MV-4-11 (cell line): ENCODE measurements around the gene RNF19B.

Experiments
- DNase-seq: peaks from one replicate; lab custom pipeline; 2025; lab: John Stamatoyannopoulos, UW

Gene RNF19B

DNA sequence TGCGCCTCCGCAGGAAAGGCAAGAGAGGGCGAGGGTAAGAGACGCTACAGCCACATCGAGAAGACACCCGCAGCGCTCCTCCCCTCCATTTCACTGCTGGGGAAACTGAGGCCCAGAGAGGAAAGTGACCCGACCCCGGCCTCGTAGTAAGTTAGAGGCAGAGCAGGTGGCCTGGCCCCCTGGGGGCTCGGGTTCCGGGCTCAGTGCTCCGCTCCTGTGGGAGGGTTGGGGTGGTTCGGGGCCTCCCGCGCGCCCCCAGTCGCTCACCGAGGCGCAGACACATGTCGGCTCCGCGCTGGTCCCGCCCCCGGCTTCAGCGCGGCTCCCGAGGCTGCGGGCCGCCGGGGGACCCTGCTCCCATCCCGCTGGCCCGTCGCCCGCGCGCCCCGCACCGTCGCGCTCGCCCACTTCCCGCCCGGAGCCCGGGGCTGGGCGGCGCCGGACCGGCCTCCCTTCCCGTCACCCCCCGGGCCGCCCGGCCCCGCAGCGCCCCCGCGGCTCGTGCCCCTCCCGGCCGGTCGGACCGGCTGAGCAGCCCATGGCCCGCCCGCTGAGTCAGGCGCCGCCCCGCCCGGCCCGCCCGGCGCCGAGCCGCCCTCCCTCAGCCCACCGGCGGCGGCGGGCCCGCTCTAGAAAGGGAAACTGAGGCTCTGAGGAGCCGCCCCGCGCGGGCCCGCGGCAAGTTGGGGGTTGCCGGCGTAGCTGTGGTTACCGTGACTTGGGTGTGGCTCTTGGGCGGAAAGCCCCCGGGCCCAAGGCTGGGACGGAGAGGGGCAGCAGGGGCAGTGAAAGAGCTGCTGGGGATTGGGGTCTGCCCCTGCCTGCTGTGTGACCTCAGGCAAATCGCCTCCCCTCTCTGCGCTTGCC, 63.4 kb downstream of the RNF19B start, which contains the start of gene TMEM54:
Gene TMEM54, minus strand, starts transcription at position 434 of the 867 bp plus-strand sequence. Its CDS starts 151 bp downstream, at position 283.
- no peak for DNase-seq

GRCh38 chr1:32900371-32900955, 64.1 kb downstream of the RNF19B start:
- DNase-seq = no peak

GRCh38 chr1:32899586-32900296, 64.9 kb downstream of the RNF19B start:
- DNase-seq = no peak

DNA sequence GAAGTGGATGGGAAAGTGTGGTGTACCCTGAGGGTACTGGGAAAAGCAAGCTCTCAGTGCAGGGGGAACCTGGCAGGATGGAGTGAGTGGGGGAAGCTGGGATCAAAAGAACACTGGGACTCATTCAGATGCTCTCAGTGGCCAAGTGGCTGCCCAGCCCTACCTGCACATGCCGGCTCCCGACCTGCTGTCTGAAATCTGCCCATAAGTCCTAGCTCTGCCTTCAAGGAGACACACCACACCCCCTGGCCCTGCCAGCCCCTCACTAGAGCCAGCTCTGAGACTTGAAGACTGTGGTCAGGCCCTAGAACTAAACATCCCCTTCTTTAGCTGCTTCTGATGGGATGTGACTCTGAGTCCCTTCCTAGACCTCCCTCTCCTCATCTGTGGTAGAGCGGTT, 65.7 kb downstream of the RNF19B start:
- DNase-seq = no peak

DNA sequence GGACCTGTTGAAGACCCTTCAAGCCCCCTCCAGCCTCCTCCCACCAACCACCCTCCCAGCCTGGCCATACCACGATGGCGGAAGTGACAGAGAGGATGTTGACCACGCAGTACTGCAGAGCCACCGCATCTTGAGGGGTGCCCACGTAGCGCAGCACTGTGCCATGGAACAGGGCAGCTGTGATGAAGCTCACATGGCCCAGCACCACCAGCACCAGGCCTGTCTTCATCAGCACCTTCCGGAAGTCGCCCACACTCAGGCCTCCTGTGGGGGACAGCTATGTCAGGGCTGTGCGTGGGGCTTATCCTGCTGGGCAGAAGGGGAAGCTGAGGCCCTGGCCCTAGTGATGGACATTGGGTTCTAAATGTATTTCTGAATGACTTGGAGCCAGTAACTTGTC, 66.6 kb downstream of the RNF19B start:
- DNase-seq = no peak

- no peak for DNase-seq
These were observed 67.2 kb downstream of the RNF19B start for GRCh38 chr1:32897082-32898049.

- no peak for DNase-seq
These were observed 68.2 kb downstream of the RNF19B start for GRCh38 chr1:32896451-32896850.

GRCh38 chr1:32895325-32896215, 69.0 kb downstream of the RNF19B start:
- DNase-seq = no peak

GRCh38 chr1:32894681-32895080, 69.9 kb downstream of the RNF19B start:
- no peak for DNase-seq

- DNase-seq = no peak
These were observed 70.5 kb downstream of the RNF19B start for GRCh38 chr1:32894019-32894600.

DNA sequence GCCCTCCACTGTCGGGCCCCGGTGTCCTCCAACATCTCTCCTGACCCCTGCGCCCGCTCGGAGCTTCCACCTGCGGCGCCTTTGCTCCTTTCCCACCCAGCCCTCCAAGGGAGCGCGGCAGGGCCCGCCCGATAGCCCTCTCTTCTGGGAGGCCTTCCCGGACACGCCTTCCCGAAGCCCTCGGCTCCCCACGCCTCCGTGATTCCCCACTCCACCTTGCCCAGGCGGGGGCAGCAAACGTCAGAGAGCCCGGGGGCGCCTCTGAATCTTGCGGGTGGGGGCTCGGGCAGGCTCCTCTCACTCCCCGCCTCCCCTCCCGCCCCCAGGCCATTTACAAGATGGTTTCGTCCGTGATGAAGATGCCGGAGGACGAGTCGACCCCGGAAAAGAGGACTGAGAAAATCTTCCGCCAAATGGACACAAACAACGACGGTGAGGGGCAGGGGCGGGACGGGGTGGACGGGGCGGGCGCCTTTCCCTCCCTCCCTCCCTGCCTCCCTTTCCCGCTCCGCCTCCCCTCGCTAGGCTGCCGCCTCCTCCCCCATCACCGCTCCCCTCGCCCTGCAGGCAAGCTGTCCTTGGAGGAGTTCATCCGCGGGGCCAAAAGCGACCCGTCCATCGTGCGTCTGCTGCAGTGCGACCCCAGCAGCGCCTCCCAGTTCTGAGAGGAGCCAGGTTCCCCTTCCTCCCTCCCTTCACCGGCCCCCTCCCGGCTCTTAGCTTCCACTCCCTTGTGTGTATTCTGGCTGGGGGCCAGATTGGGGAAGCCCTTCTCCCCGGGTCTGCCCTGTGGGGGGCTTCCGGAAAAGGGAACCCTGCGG, 71.2 kb downstream of the RNF19B start:
- no peak for DNase-seq

- no peak for DNase-seq
These were observed 72.0 kb downstream of the RNF19B start for GRCh38 chr1:32892368-32893197.

DNA sequence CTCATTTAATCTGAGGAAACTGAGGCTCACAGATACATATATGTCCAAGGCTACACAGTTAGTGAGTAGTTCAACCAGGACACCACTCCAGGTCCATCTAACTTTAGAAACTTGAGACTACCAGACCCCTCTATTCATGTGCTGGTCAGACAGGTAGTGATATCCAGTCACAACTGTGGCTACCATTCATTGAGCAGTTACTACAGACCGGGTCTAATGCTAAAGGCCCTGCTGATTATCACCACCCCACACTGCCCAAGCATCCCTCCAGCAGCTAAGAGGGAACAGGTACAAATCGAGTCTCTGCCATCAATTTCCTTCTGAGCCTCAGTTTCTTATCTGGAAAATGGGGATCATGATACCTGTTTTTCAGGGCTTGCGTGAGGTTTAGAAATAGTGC, 73.0 kb downstream of the RNF19B start:
- DNase-seq = no peak

- no peak for DNase-seq
These were observed 73.4 kb downstream of the RNF19B start for GRCh38 chr1:32891241-32891570.

DNA sequence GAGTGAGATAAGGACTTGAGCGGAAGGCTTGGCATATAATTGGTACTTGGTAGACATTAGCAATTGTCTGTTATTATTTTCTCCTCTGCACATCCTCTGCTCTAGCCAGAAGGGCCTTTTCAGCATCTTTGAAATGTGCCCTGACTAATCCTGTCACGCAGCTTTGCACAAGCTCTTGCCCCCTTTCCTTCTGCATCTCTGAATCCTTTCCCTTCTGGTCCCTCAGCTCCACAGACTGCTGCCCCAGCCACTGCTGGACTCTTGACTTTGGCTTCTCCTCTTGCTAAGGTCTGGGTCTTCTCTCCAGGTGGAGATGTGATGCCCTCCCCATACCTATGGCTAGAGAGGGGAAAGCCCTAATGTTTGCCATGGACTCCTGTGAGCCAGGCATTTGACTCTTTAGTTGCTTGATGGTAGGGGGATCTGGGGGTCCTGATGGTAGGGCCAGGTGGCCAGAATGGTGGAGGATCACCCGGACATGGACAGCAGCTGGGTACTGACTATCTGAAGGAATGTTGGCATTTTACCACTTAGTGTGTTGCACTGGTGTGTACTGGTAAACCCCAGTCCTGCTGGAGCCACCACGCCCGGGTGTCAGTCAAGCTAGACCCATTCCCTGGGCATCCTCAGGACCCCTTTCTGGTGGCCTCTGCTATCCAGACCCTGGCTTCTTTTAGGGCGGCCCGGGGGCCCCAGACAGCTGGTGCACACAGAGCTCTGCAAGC, 73.9 kb downstream of the RNF19B start:
- no peak for DNase-seq

DNA sequence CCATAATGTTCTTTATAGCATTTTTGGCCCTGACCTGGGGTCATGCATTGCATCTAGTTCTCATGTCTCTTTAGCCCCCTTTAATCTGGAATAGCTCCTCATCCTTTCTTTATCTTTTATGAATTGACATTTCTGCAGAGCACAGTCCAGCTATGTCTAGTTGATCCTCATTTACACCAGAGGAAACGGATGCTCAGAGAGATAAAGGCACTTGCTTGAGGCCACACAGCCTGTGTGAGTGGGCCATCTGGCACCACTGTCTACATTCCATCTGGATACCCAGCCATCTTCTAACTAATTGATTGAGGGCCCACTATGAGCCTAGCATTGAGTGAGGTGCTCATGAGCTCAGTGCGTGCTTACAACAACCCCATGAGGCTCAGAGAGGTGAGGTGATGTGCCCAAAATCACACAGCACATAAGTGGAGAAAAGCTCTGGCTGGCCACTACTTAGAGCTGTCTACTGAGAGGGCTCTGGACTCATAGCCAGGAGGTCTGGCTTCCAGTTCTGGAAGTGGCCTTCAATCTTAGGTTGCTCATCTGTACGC, 74.8 kb downstream of the RNF19B start:
- no peak for DNase-seq

DNA sequence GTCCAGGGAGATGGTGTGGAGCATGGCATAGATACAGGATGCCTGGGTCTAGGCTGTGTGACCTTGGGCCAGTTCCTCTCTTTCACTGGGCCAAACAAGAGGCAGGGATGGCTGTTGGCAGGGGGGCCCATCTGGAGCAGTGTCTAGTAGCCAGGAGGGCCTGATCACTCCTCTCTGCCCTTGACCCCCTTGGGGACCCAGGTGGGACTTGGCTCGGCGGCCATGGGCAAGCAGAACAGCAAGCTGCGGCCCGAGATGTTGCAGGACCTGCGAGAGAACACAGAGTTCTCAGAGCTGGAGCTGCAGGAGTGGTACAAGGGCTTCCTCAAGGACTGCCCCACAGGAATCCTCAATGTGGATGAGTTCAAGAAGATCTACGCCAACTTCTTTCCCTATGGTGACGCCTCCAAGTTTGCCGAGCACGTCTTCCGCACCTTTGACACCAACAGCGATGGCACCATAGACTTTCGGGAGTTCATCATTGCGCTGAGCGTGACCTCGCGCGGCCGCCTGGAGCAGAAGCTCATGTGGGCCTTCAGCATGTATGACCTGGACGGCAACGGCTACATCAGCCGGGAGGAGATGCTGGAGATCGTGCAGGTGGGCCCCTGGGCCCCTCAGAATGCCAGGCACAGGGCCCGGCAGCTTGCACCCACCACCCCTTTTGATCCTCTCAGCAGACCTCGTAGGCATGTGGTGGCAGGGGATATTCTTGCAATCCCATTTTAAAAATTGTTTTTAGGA, 75.8 kb downstream of the RNF19B start:
- DNase-seq = no peak
